Panc1 (cell line): ENCODE data around the gene AHI1.

Experiments used
- CTCF ChIP-seq: fragments of 450-650 bp; IDR thresholded peaks from 2 replicates; pipeline ENCODE4 v1.5.1; 2017; ENCODE audit warnings: mild to moderate bottlenecking
- POLR2AphosphoS5 ChIP-seq: IDR thresholded peaks from 2 replicates; pipeline ENCODE4 v1.6.1; 2012; ENCODE audit warnings: mild to moderate bottlenecking, low read depth, low read length, moderate library complexity
- TCF7L2 ChIP-seq: IDR thresholded peaks from 2 replicates; pipeline ENCODE4 v1.6.1; 2011; ENCODE audit warnings: mild to moderate bottlenecking, low read depth, low read length, inconsistent platforms

- TF ChIP-seq CTCF: no peak
- no peak for TF ChIP-seq POLR2AphosphoS5
- TF ChIP-seq TCF7L2: no peak
Observed at GRCh38 chr6:135525594-135525993, 28.1 kb upstream of the AHI1 start.
